Transverse colon (tissue), 4 donors: ENCODE measurements around the gene KLHL11.

ENCODE experiments used
- POLR2A ChIP-seq: fragments of 450-650 bp; IDR thresholded peaks from one replicate; pipeline ENCODE4 v1.6.1; 2016; ENCODE audit warnings: antibody characterized with exemption, mild to moderate bottlenecking, moderate library complexity
- POLR2AphosphoS5 ChIP-seq, 3 donors: sonication (generic); formaldehyde crosslinking; IDR thresholded peaks; one replicate each; pipeline ENCODE4 v1.6.1; 2016; ENCODE audit warnings: antibody characterized with exemption in 3 of 3
- TF ChIP-seq, protein P1 (sequence below), 5 experiments: fragments of 200-600 bp in 3 of 5; fragments of 450-650 bp in 2 of 5; sonication (generic) in 3 of 5; IDR thresholded peaks; 1 replicate in 2 of 5; 2 replicates in 3 of 5; pipeline ENCODE4 v1.5.1; 2016 to 2017; ENCODE audit warnings: antibody characterized with exemption in 5 of 5, inconsistent platforms in 3 of 5, mild to moderate bottlenecking in 2 of 5, moderate library complexity in 1 of 5

GRCh38 chr17:41907185-41907556, 41.9 kb upstream of the KLHL11 start:
- TF ChIP-seq, protein P1, sequence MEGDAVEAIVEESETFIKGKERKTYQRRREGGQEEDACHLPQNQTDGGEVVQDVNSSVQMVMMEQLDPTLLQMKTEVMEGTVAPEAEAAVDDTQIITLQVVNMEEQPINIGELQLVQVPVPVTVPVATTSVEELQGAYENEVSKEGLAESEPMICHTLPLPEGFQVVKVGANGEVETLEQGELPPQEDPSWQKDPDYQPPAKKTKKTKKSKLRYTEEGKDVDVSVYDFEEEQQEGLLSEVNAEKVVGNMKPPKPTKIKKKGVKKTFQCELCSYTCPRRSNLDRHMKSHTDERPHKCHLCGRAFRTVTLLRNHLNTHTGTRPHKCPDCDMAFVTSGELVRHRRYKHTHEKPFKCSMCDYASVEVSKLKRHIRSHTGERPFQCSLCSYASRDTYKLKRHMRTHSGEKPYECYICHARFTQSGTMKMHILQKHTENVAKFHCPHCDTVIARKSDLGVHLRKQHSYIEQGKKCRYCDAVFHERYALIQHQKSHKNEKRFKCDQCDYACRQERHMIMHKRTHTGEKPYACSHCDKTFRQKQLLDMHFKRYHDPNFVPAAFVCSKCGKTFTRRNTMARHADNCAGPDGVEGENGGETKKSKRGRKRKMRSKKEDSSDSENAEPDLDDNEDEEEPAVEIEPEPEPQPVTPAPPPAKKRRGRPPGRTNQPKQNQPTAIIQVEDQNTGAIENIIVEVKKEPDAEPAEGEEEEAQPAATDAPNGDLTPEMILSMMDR (IDR thresholded peaks at IDR 0.05), result no peak
- TF ChIP-seq POLR2A (no peak), POLR2AphosphoS5 (IDR thresholded peaks at IDR 0.05) (no peak)
